HG02610 (cell line): Measurements from ENCODE around the gene TENM3.
"Not testable (repeated sequence)": the region's sequence is repeated elsewhere in the genome, so short reads cannot be mapped to it uniquely, and the experiment has no call there.

Source experiments
- ATAC-seq: cut with Tn5 transposase; IDR thresholded peaks from one replicate; pipeline ENCODE4 v1.9.1; 2021; ENCODE audit warnings: mild to moderate bottlenecking, moderate library complexity; ENCODE audit not compliant: unreplicated experiment

The TENM3 gene

GRCh38 chr4:182227611-182228010, 15.6 kb upstream of the TENM3 start:
- no peak for ATAC-seq

DNA sequence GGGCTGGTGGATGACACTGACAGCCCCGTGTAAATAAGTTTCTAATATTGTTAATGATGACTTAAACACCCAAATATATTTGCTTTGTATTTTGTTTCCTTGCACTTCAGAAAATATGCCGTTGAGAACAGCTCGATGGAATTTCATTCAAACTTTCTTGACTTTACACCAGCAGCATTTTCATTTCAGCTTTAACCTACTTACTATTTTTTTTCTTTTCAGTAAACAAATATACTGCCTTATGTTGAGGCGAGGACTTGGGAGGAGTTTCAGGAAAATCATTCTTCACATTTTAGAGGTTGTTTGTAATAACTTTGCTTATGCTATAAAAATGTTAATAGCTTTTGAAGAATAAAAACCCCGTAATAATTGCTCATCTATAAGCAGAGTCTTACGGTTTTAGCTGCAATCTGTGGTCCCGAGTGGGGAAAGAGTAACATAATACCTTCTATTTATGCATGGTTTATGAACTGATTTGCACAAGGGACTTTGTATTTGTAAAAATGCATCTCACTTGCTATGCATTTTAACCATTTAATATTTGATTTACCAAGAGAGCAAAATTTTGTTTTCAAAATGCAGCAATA, 14.1 kb upstream of the TENM3 start:
- no peak for ATAC-seq

DNA sequence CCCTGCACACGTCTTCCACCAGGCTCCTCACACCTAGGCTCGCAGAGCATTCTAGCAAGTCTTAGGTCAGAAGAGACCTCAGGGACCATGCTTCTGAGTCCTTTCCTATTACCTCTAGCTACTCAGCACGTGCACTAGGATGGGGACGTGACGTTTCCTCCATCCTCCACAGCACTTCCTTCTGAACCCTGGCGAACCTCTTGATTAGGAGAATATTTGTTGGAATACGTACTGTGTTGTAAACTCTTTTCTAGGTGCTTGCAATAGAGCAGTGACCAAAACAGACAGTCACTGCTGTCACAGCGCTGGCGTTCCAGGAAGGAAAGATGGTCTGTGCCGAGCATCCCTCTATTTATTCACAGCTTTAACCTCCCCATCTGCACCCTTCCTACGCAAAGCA, 12.9 kb upstream of the TENM3 start:
- ATAC-seq: no peak

DNA sequence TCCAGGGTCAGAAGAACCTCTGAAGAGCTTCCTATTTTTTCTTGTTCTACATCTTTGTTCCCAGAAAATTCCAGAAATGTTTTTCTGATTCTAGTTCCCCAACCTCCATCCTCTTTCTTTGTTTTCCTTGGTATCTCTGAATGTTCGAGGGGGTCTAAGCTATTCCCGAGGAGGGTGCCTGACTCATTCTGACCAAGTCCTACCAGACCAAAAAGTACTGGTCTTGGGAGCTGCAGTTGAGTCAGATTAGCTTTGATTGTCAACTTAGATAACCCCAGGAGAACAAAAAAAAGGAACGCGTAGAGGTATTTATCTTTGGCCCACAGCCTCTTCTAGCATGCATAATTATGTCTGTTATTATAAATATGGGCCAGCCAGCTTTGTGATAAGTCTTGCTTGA, 12.1 kb upstream of the TENM3 start:
- no peak for ATAC-seq

GRCh38 chr4:182231496-182231895, 11.7 kb upstream of the TENM3 start:
- no peak for ATAC-seq

DNA sequence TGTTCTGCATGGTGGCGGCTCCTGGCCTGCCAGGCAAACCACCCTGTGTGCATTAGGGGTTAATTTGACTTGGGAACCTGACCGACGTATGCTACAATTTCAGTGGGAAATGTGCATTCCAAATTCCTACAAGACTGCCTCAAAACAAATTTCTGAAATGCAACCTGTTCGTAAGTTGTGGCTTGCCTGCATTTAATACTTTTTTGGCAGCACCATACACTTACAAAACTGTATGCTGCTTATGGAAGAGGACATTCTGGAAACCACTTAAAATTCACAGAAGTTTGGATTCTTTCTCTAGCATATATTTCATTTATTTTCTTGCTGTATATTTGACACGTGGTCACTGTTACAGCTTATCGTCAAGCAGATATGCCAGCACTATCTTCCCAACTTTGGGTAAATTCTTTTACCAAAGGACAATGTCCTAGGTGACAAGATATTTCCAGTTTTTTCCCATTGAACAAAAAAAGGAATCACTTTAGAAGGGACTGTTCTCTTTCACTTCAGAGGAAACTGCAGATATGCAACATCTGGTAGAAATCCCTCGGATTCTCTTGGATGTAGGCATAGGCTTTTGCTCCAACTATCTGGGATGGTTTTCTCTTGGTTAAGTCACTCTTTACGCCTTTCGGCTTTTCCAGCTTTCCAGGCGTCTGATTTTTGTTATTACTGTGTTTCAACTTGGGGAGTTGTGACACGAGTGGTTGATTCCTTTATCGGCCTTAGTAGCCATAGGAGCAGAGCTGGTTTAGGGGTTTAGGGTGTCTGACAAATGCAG, 9.7 kb upstream of the TENM3 start:
- ATAC-seq: no peak

DNA sequence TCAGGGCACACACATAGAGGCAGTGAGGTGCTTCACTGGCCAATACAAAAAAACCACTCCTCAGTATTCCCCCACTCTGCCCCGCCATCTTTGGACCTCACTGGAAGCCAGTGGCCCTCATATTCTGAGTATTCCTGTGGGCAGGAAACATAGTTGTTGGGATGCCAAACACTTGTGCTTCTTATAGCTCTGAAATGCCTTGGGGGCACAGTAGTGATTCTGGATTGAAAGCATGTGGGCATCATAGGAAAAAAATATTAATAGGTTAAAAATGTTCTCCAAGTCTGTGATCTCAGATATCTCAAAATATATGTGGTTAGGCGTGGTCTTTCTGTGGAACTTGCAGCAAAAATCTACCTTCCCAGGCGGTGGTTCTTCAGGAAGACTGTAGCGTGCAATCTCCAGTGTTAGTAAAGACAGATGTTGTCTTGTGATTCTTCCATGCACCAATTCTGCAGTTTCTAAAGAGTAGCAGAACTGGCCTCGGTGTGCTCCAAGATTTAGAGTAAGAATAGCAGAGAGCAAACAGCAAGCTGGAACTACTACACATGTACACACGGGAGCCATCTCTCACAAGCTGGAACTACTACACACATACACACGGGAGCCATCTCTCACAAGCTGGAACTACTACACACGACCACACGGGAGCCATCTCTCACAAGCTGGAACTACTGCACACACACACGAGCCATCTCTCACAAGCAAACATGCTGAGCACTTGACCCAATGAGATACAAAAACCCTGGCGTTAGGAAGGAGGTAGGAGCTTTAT, 8.0 kb upstream of the TENM3 start:
- no peak for ATAC-seq

DNA sequence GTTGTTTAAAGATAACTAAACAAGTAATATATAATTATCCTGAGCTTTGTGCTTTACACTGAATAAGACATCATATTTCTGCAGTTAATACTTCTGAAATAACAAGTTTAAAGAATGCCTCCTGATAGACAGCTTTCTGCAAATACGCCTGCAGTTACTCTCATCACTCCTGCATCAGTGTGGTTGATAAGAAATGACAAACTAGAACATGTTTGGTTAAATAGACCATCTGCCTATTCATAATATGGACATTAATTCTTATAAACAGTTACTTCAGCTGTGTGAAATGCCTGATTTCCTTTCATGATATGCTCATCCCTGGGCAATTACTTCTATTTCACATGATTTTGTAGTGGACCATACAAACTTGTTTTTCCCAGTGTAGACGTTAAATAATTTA, 7.0 kb upstream of the TENM3 start:
- ATAC-seq: no peak

GRCh38 chr4:182237010-182237409, 6.2 kb upstream of the TENM3 start:
- ATAC-seq: not testable (repeated sequence)

GRCh38 chr4:182238355-182238931, 4.8 kb upstream of the TENM3 start:
- no peak for ATAC-seq

DNA sequence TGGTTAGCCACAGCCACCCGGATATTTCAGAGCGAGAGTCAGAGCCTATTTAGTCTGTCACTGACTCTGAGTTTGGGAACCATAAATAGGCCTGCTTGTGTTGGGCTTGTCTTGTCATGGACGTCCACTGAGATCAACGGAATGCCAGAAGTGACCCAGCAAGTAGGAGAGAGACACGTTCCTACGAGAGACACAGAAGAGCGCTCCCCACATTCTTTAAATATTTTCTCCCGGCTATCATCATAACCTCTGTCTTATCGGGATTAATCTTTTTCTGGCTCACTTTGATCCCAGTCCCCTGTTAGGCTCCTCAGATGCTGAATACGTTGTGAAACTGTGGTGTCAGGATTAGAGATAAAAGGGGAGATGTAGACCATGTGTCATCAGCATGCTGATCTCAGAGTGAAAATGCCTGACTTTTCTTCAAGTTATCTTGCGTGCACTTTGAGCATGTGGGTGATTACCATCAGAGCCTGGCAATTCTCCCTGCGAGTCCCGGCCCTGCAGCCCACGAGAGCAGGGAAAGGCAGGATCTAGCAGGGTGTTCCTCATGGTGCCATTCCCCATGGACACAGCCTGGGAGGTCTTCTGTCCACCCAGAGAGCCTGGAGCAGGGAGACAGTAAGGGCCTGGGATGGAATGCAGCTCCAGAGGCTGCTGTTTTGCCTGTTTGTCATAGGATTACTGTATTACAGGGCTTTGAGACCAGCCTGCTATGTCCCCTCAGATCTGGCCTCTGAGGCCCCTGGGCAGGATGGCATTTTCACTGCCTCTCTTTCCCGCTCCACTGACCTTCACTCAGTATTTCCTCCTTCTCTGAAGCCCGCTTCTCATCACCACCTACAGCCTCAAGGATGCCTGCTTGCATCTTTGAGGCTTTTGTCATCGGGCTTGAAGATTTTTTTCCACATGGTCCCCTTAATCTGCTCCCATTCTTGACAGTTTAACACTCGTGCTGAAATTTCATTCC, 2.8 kb upstream of the TENM3 start:
- ATAC-seq: no peak

GRCh38 chr4:182242260-182242659, 942 bp upstream of the TENM3 start:
- ATAC-seq: not testable (repeated sequence)

- no peak for ATAC-seq
Measured at GRCh38 chr4:182242787-182243186, 415 bp upstream of the TENM3 start.

GRCh38 chr4:182245041-182245440, 1.8 kb downstream of the TENM3 start:
- ATAC-seq: no peak

DNA sequence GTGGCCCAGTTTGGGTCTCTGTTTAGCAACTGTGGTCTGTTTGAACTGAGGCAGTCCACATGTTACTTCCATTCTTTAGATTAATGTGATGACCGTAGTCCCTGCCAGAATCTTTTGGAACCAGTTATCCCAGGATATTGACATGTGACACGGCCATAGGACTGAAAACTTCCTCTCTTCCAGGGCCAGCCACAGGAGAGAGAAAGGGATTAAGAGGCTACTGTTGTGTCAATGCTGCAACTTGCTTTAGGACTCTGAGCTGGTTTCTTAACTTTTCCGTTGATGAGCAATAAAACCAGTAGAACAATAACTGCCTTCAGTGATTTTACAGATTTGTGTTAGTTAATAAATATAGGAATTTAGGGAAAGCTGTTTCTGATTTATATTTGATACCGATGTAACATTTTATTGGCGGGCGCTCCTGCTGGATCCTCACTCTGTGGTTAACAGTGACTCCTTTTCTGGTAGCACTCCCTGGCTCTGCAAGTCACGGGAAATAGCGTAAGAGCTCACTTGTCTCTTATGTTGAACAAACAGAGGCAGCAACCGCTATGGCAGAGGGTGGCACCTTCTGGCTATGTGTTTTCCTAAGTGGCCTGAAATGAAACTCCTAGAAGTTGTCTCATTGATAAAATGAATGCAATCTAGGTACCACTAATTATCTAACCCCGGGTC, 2.5 kb downstream of the TENM3 start:
- no peak for ATAC-seq

DNA sequence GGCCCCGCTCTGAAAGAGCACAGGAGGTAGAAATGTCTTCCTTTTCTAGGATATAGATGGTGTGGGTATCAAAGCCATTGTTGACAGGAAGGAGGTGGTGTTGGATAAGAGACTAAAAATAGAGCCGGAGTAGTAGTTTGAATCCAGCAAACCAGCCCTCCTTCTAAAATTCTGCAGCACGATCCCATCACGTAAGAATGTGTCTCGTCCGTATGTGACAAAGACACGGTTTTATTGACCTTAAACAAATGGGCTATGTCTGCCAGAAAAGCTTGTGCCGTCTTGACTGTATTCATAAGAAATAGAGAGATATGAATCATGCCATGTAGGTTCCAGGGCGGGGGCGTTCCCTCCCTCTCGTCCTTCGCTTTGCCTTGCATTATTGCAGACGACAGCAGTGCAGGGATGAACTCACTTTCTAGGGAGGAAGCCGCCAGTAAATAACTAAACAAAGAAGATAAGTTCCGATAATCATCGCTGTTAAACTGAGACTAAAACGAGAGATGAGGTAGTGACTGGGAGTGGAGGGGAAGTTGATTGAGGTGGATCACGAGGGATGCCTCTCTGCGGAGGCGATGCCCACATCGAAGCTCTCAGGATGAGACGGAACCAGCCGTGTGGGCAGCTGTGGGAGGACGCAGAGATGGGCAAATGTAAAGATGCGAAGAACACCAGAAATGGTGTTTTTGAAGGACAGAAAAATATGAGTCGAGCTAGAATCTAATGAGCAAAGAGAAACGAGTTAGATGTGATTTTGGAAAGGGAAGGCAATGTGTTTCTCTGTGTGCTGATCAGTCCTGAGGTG, 3.4 kb downstream of the TENM3 start:
- no peak for ATAC-seq

DNA sequence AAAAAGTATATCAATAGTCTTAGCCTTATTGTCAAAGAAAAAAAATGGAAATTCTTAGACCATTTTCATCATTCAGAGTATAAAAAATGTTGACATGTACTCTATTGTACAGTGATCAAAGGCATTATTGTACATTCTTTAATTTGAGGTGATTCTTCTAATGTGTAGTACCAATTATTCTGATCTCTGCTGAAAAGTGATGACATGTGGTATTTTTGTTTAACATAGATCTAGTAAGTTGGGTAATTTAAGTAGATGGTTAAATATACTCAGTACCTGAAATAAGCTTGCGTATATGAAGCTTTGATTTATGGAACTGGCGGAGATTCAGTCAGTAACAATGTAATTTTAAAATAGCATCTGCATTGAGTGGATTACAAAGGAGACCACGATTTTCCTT, 5.1 kb downstream of the TENM3 start:
- no peak for ATAC-seq

- ATAC-seq: no peak
Measured at GRCh38 chr4:182250446-182250845, 7.2 kb downstream of the TENM3 start.

DNA sequence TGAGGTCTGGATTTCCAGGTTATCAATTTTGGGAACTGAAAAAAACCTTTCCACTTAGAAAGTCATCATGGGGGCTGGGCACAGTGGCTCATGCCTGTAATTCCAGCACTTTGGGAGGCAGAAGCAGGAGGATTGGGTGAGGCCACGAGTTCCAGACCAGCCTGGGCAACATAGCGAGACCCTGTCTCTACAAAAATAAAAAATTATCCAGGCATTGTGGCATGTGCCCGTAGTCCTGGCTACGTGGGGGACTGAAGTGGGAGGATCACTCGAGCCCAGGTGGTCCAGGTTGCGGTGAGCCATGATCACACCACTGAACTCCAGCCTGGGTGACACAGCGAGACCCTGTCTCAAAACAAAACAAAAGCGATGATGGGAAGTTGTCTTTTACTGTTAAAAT, 7.9 kb downstream of the TENM3 start:
- no peak for ATAC-seq
